Pons (tissue), 1 donor: ENCODE results near the gene RB1.

ENCODE experiments used
- DNase-seq: peaks from one replicate; pipeline ENCODE4 v3.0.0-alpha.2; 2016; ENCODE audit warnings: low spot score

The RB1 gene

GRCh38 chr13:48303359-48304142, at the start of gene RB1:
Gene RB1 (plus strand): TSS chr13:48303751. CDS start chr13:48303913, 162 bp downstream.
- DNase-seq: peak; percentile 80

DNA sequence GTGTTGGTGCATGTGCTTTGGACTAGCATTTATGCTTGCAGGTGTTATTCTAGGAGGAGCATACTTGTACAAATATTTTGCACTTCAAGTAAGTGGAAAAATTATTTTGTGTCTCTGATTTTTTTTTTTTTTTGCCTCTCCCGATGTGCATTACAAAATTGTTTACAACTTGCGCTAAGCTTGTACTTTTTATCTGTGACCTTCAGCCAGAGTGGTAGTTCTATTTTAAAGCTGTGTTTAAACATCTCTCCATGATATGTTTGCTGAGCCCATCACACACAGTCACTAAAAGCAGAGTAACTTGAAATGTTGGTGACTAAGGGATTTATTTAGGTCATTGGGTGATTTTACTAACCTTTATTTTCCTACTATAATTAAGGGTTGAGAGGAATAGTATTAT, 49.7 kb upstream of the RB1 start:
- DNase-seq: no peak

DNA sequence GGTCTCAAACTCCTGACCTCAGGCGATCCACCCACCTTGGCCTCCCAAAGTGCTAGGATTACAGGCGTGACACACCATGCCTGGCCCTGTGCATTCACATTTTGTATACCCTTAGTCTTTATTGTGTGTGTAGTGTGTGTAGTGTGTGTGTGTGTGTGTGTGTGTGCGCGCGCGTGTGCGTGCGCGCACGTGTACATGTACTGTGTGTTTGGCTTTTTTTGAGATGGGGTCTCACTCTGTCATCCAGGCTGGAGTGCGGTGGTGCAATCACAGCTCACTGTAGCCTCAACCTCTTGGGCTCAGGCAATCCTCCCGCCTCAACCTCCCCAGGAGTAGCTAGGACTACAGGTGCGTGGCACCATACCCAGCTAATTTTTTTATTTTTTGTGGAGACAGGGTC, 48.5 kb upstream of the RB1 start:
- DNase-seq: no peak

DNA sequence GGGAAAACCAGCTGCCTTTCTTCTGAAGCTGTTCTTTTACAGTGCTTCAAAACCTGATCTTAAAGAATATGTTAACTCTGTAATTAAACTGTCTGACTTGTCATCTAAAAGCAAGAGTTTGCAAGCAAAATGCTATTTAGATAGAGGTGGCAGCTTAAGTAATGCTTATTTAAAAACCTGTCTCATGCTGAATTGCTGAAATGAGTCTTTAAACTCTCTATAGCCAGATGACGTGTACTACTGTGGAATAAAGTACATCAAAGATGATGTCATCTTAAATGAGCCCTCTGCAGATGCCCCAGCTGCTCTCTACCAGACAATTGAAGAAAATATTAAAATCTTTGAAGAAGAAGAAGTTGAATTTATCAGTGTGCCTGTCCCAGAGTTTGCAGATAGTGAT, 47.6 kb upstream of the RB1 start:
- no peak for DNase-seq

DNA sequence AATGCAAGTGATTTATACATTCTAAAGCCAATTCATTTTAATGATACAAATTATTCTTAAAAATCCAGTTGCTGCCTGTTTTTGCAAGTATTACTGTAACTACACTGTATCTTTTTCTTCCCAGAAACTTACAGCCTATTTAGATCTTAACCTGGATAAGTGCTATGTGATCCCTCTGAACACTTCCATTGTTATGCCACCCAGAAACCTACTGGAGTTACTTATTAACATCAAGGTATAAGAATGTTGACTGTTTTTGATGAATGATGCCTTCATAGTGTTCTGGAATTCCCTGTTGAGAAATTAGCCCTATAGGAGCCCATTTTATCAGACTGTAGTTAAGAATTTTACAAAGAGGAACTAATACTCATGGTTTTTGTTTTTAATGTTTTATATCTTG, 45.5 kb upstream of the RB1 start:
- DNase-seq: no peak

- no peak for DNase-seq
Observed at GRCh38 chr13:48258430-48258829, 45.1 kb upstream of the RB1 start.

DNA sequence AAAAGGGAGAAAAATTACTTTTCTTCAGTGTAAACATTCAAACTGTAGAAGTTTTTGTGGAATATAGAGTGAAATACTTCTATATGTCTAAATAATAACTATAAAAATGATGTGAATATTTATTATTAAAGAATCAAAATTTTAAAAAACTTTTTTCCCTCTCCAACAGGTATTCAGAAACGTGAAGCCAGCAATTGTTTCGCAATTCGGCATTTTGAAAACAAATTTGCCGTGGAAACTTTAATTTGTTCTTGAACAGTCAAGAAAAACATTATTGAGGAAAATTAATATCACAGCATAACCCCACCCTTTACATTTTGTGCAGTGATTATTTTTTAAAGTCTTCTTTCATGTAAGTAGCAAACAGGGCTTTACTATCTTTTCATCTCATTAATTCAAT, 42.6 kb upstream of the RB1 start:
- DNase-seq: no peak

GRCh38 chr13:48263196-48263595, 40.4 kb upstream of the RB1 start:
- no peak for DNase-seq

GRCh38 chr13:48264058-48264457, 39.5 kb upstream of the RB1 start:
- no peak for DNase-seq

DNA sequence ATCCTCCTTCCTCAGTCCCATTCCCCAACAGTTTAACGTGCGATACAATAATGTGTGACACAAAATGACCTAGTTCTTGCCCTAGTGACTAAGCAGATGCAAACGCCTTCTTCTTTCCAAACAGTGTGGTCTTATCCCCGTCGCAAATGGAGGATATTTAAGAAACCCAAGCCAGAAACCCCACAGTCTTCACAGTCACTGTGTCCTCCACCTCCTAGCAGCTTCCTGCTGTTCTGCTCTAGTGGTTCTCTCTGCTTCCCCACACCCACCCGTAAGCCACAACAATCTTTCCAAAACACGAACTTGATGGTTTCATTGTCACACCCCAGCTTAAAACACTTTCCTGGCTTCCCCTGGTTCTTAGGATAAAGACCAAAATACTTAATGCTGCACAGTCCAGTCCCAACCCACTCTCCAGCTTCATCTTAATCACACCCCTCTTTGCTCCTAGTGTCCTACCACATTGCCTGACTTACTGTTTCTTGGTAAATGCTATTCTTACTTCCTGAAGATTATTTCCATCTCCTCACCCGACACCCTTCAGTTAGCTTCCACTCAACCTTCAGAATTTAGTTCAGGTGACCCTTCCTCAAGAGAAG, 38.2 kb upstream of the RB1 start:
- no peak for DNase-seq

DNA sequence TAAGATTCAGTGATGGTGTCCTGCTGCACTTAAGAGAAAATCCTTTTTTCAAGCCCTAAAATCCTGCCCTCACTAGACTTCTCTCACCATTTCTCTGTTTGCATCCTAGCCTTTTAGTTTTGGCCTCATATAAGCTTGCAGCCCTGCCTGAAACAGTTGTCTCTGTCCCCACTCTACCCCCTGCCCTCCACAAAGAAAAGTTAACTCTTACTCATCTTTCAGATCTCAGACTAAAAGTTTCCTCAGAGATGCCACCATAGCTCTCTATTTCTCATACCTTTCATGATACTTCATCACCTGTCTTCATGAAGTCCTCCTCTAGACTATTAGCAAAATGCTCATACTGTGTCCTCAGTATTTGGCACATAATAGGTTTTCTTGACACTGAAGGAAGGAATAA, 37.4 kb upstream of the RB1 start:
- no peak for DNase-seq

DNA sequence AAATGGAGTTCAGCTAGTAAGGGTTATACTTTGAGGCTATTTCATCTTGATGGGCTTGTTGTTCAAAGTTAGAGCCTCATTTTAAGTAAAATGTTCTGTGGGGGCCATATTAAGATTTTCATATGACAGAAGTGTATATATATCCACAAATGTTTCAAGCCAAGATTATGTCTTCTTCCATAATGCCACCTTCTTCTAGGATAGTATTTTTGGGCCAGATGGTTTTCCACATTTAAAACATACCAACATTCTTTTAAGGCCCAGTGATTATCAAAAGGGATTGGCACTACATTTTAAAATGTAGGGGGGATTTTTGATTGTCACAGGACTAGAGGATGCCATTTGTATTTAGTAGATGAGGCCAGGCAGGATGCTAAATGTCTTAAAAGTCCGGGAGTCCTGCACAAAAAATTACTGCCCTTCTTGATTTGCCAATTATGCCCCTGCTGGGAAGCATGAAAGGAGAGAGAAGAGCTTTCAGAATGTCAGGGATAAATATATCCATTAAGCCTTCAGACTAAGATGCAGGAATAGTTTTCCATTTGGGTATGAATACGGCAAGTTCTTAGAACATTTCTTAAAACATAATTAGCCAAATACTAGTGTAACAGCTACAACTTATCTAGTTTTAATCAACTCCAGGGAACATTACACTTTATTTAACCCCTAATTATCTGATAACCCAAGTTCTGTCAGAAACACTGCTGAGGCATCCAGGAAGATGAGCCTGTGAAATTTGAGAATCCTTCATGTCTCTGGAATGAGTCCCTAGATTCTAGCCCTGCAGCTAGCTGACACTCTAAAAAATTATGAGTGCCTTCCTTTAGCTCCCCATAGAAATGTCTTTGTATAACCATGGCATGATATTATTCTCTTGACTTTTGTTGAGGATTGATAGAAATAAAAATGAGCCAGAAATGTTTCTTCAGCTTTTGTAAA, 36.6 kb upstream of the RB1 start:
- DNase-seq: no peak

GRCh38 chr13:48268019-48268418, 35.5 kb upstream of the RB1 start:
- no peak for DNase-seq

DNA sequence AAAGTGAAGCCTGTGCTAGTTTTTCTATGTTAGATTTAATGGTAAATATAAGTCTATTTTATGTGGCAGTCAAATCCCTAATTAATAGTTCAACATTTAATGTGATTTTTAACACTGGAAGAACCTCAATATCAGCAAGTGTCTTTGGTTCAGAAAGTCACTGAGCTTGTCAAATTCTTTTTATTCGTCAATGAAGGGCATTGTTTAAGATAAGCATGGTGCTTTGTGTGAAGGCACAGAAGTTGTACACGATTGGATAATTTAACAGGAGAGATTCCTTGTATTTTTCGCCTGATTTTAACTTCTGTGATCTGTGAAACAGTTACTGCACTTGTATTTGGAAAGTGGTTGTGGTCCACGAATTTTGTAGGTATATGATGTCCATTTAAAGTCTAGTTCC, 30.2 kb upstream of the RB1 start:
- DNase-seq: peak; percentile 76

DNA sequence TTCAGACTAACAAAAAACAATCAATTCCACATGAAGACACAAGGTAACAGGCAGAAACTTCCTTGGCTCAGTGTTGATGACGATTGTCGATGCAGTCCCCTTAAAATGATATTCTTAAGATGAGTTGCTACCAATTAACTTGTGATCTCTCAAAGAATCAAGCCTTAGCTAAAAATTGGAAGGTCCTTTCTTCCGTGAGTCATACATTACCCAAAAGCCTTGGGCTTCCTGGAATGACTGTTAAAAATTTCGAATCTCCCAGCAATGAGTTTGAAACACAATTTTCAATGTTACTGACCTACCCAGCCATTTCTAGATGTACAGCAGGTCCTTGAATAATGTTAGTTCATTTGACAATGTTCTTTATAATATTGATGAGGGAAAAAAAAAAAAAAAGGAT, 28.0 kb upstream of the RB1 start:
- no peak for DNase-seq

GRCh38 chr13:48278806-48279205, 24.7 kb upstream of the RB1 start:
- DNase-seq: no peak

DNA sequence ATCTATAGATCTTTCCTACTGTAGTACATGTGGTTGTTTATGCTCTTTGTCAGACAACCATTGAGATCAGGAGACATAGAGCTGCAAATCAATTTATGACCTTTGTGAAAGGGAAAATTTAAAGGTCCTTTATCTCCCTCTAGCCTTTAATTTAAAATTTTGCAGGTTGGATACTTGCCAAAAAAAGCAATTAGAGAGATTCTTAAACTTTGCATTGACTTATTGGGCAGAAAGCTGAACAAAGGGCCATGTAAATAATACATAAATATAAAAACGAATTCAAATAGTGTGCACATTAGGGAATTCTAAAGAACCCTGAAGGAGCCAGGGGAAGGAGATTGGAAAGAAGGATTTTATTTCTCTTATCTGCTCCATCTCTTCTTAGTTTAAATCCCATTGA, 22.0 kb upstream of the RB1 start:
- DNase-seq: no peak

DNA sequence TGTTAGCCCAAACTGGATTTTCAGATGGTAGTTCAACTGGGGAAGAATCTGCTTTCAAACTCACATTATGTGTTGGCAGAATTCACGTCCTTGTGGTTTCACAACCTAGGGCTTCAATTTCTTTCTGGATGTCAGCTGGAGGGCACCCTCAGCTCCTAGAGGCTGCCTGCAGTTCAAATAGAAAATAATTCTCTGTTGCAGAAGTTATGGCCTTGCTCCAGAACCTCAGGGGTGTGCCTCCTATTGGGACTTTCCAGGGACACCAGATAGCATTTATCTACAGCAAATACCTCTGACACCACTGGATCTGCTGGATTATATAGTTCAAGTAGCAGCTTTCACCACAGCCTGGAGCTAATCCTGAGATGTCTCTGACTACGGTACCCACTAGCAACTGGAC, 11.8 kb upstream of the RB1 start:
- no peak for DNase-seq

DNA sequence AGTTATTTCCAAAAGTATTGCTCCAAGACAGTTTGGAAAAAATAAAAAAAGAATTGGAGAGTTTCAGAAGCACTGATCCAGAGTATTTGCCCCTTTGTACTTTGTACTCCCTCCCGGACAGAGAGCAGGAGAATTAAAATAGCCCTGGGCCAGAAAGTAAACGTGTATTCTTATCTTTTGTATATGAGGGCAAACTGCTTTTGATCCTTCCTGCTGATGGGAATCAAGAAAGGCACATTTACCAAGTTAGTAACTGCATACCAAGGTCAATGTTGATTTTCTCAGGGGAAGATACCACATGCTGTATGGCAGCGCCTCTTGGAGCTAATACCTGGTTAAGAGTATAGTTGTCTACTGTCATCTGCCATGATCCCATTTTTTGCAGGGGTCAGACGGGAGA, 10.9 kb upstream of the RB1 start:
- no peak for DNase-seq

- DNase-seq: no peak
Observed at GRCh38 chr13:48294653-48295052, 8.9 kb upstream of the RB1 start.

- no peak for DNase-seq
Observed at GRCh38 chr13:48295271-48295670, 8.3 kb upstream of the RB1 start.

- DNase-seq: no peak
Observed at GRCh38 chr13:48296528-48296927, 7.0 kb upstream of the RB1 start.
